Measurements from ENCODE around the gene GRB10. TPM values are rescaled to one million over a fixed set of nuclear protein-coding genes. Genes with fewer than 3 reads are reported as not detected.
A peak's percentile ranks its signal among the peaks of the same experiment; 100 is the strongest.

The GRB10 gene
- total and polyA plus RNA-seq, 9 donors: 10.7 to 18.9 (median 12.2) TPM

DNA sequence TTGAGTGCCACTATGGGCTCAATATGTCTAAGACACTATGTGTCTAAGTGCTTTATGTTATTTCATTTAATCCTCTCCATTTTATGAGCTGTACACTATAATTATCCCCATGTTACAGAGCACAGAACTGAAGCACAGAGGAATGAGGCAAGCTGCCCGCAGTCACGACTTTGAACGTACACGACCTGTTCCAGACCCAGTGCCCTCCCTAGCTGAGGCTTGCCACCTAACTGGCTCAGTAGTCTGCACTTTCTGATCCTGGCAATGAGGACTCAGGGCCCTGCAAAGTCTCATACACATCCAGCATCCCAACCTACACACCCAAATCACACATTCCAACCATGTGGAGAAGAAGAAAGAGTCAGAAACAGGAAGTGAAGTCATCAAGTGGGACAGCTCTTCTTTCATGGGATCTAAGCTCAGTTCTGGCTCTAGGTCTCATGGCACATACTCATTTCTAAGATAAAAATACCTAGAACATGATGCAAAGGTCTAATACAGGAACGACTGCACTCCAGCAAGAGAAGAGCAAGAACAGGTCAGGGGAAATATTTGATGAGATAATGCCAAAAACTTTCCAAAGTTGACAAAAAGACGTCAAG is 175.1 kb downstream of the GRB10 start:
- H3K4me1 ChIP-seq (ENCODE audit: control insufficient read depth, insufficient read depth, low read length): no peaks in the 10 kb centered on the region
- H3K36me3 ChIP-seq (ENCODE audit: control insufficient read depth, insufficient read depth, low read length): peaks cover 26% of the 10 kb centered on the region
- no peak overlapping the region for H3K27ac ChIP-seq (ENCODE audit: low read length)
- no peak overlapping the region for H3K4me3 ChIP-seq (ENCODE audit: low read length)
- no peaks in the 10 kb centered on the region for H3K27me3 ChIP-seq (ENCODE audit: control insufficient read depth, insufficient read depth, low read length)
- 80% methylated on average over 4 of the region's 6 CpGs for WGBS (ENCODE audit: insufficient coverage)
- H3K9me3 ChIP-seq (replicated peaks; ENCODE audit: control insufficient read depth, low read depth, low read length): no peaks in the 10 kb centered on the region
- DNase-seq: no peak

- peaks cover 21% of the 10 kb centered on the region for H3K36me3 ChIP-seq (ENCODE audit: control insufficient read depth, insufficient read depth, low read length)
- no peaks in the 10 kb centered on the region for H3K27me3 ChIP-seq (ENCODE audit: control insufficient read depth, insufficient read depth, low read length)
- no peaks in the 10 kb centered on the region for H3K4me1 ChIP-seq (ENCODE audit: control insufficient read depth, insufficient read depth, low read length)
- H3K4me3 ChIP-seq (ENCODE audit: low read length): no peak overlapping the region
- no peaks in the 10 kb centered on the region for H3K9me3 ChIP-seq (replicated peaks; ENCODE audit: control insufficient read depth, low read depth, low read length)
- no peak overlapping the region for H3K27ac ChIP-seq (ENCODE audit: low read length)
- WGBS (ENCODE audit: insufficient coverage): 82% methylated on average over 12 of the region's 13 CpGs
- no peak for DNase-seq
Observed at GRCh38 chr7:50605059-50605458, 177.6 kb downstream of the GRB10 start.

- H3K36me3 ChIP-seq (ENCODE audit: control insufficient read depth, insufficient read depth, low read length): peaks cover 21% of the 10 kb centered on the region
- no peaks in the 10 kb centered on the region for H3K4me1 ChIP-seq (ENCODE audit: control insufficient read depth, insufficient read depth, low read length)
- no peak for DNase-seq
- no peak overlapping the region for H3K4me3 ChIP-seq (ENCODE audit: low read length)
- H3K9me3 ChIP-seq (replicated peaks; ENCODE audit: control insufficient read depth, low read depth, low read length): no peaks in the 10 kb centered on the region
- H3K27me3 ChIP-seq (ENCODE audit: control insufficient read depth, insufficient read depth, low read length): no peaks in the 10 kb centered on the region
- no peak overlapping the region for H3K27ac ChIP-seq (ENCODE audit: low read length)
- 53% methylated on average over 2 of the region's 7 CpGs for WGBS (ENCODE audit: insufficient coverage)
Observed at GRCh38 chr7:50603287-50603686, 179.4 kb downstream of the GRB10 start.

DNA sequence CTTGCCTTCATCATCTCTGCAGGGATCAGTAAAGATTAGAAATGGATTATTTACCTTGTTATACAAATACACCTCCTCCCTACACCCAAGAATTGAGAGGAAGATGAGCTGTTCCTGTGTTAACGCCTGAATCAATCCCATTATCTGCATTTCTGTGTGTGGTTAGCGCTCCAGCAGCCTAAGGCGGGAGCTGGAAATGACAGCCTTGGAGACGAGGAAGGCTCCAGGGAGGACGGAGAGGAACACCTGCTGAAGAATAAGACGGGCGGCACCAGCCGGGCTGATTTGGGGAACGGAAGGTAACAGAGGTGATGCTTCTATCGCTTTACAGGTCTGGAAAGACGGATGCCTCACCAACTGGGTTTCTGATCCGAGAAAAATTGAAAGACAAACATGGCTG is 183.3 kb downstream of the GRB10 start:
- Histone ChIP-seq H3K9me3 (replicated peaks; ENCODE audit: control insufficient read depth, low read depth, low read length) (no peaks in the 10 kb centered on the region), H3K27ac (ENCODE audit: low read length) (no peak overlapping the region), H3K4me1 (ENCODE audit: control insufficient read depth, insufficient read depth, low read length) (no peaks in the 10 kb centered on the region), H3K27me3 (ENCODE audit: control insufficient read depth, insufficient read depth, low read length) (no peaks in the 10 kb centered on the region), H3K36me3 (ENCODE audit: control insufficient read depth, insufficient read depth, low read length) (peaks cover 9% of the 10 kb centered on the region), H3K4me3 (ENCODE audit: low read length) (no peak overlapping the region)
- WGBS (ENCODE audit: insufficient coverage): 91% methylated on average over 7 of the region's 12 CpGs
- no peak for DNase-seq

- 84% methylated on average over 8 of the region's 18 CpGs for WGBS (ENCODE audit: insufficient coverage)
- Histone ChIP-seq H3K27ac (ENCODE audit: low read length) (no peak overlapping the region), H3K36me3 (ENCODE audit: control insufficient read depth, insufficient read depth, low read length) (peaks cover 2% of the 10 kb centered on the region), H3K27me3 (ENCODE audit: control insufficient read depth, insufficient read depth, low read length) (no peaks in the 10 kb centered on the region), H3K9me3 (replicated peaks; ENCODE audit: control insufficient read depth, low read depth, low read length) (no peaks in the 10 kb centered on the region), H3K4me3 (ENCODE audit: low read length) (no peak overlapping the region), H3K4me1 (ENCODE audit: control insufficient read depth, insufficient read depth, low read length) (no peaks in the 10 kb centered on the region)
- no peak for DNase-seq
Observed at GRCh38 chr7:50598460-50599343, 184.0 kb downstream of the GRB10 start.

DNA sequence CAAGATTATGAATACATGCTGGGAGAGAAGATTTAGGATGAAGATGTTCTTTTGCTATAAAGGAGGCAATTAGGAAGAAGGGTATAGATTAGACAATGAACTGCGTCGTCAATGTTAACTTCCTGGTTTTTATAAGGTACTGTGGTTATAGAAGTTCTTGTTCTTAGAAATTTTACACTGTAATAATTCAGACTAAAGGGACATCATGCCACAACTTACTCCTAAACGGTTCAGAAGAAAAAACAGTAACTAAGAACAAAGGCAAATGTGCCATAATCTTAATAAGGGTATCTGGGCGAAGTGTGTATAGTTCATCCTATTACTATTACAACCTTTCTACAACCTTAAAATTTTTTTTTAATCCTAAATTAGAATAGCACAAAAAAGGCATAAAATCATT is 186.2 kb downstream of the GRB10 start:
- no CpG with 5 or more reads among the region's 4 CpGs for WGBS (ENCODE audit: insufficient coverage)
- DNase-seq: no peak
- H3K36me3 ChIP-seq (ENCODE audit: control insufficient read depth, insufficient read depth, low read length): no peaks in the 10 kb centered on the region
- no peak overlapping the region for H3K27ac ChIP-seq (ENCODE audit: low read length)
- no peaks in the 10 kb centered on the region for H3K27me3 ChIP-seq (ENCODE audit: control insufficient read depth, insufficient read depth, low read length)
- no peaks in the 10 kb centered on the region for H3K4me1 ChIP-seq (ENCODE audit: control insufficient read depth, insufficient read depth, low read length)
- H3K4me3 ChIP-seq (ENCODE audit: low read length): no peak overlapping the region
- no peaks in the 10 kb centered on the region for H3K9me3 ChIP-seq (replicated peaks; ENCODE audit: control insufficient read depth, low read depth, low read length)

- H3K27me3 ChIP-seq (ENCODE audit: control insufficient read depth, insufficient read depth, low read length): no peaks in the 10 kb centered on the region
- DNase-seq: peak; percentile 32
- no peak overlapping the region for H3K4me3 ChIP-seq (ENCODE audit: low read length)
- H3K9me3 ChIP-seq (replicated peaks; ENCODE audit: control insufficient read depth, low read depth, low read length): no peaks in the 10 kb centered on the region
- H3K27ac ChIP-seq (ENCODE audit: low read length): no peak overlapping the region
- no peaks in the 10 kb centered on the region for H3K4me1 ChIP-seq (ENCODE audit: control insufficient read depth, insufficient read depth, low read length)
- 14% methylated on average over 1 of the region's 5 CpGs for whole genome bisulfite sequencing (ENCODE audit: insufficient coverage)
- no peaks in the 10 kb centered on the region for H3K36me3 ChIP-seq (ENCODE audit: control insufficient read depth, insufficient read depth, low read length)
Observed at GRCh38 chr7:50595491-50596102, 187.1 kb downstream of the GRB10 start.

DNA sequence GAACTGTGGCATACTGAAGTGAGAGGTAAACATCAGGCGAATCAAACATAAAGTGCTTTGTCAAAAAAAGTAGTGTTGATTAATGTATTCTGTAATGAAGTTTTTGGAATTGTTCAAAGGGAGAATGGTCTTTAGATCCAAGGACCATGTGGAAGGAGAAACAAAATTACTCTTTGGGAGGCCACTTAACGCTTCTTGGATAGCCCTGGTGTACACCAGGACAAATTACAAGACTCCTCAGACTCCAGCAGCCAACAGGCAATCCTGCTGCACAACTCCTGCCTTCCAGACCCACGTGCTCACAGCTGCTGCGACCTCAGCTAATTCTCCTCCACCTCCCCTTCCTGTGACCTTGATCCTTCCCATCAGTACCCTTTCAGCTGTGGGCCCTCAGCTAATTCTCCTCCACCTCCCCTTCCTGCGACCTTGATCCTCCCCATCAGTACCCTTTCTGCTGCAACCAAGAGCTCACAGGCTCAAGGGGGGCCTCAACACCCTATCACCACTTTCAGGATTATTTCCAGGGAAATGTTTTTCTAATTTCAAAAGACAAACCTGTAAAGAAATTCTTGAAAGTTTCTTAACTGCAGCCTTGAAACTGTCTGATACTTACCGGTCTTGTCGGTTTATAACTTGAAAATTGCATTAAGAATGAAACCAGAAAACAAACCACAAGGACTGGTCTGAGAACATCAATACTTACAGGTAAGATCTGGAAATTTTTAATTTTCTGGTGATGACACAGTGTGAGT is 187.8 kb downstream of the GRB10 start:
- Histone ChIP-seq H3K36me3 (ENCODE audit: control insufficient read depth, insufficient read depth, low read length) (no peaks in the 10 kb centered on the region), H3K27ac (ENCODE audit: low read length) (no peak overlapping the region)
- 44% methylated on average over 4 of the region's 7 CpGs for WGBS (ENCODE audit: insufficient coverage)

DNA sequence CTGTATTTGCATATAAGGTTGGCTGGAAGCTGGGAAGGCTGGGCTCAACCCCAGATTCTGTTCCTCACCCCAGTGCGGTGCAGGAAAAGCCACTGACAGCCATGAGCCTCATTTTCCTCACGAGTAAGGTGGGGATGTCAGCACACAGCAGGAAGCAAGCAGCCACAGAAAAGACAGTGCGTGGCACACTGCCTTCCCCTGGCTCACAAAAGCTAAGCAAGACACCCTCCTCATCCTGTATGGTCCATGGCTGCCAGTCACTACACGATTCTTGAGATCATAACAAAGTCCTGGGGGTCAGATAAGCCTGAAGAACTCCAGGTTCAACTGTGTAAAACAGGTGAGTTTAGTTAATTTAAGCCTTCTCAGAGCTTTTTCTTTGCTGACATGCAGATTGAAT is 188.6 kb downstream of the GRB10 start:
- WGBS (ENCODE audit: insufficient coverage): no CpG with 5 or more reads among the region's 4 CpGs
- no peak for DNase-seq
- Histone ChIP-seq H3K27ac (ENCODE audit: low read length) (no peak overlapping the region), H3K4me3 (ENCODE audit: low read length) (no peak overlapping the region), H3K36me3 (ENCODE audit: control insufficient read depth, insufficient read depth, low read length) (no peaks in the 10 kb centered on the region), H3K27me3 (ENCODE audit: control insufficient read depth, insufficient read depth, low read length) (no peaks in the 10 kb centered on the region), H3K9me3 (replicated peaks; ENCODE audit: control insufficient read depth, low read depth, low read length) (no peaks in the 10 kb centered on the region), H3K4me1 (ENCODE audit: control insufficient read depth, insufficient read depth, low read length) (no peaks in the 10 kb centered on the region)

More for the DNA sequence above, 187.8 kb downstream of the GRB10 start:
- H3K4me3 ChIP-seq (ENCODE audit: low read length): no peak overlapping the region
- no peaks in the 10 kb centered on the region for H3K4me1 ChIP-seq (ENCODE audit: control insufficient read depth, insufficient read depth, low read length)
- no peaks in the 10 kb centered on the region for H3K9me3 ChIP-seq (replicated peaks; ENCODE audit: control insufficient read depth, low read depth, low read length)
- no peak for DNase-seq
- no peaks in the 10 kb centered on the region for H3K27me3 ChIP-seq (ENCODE audit: control insufficient read depth, insufficient read depth, low read length)

DNA sequence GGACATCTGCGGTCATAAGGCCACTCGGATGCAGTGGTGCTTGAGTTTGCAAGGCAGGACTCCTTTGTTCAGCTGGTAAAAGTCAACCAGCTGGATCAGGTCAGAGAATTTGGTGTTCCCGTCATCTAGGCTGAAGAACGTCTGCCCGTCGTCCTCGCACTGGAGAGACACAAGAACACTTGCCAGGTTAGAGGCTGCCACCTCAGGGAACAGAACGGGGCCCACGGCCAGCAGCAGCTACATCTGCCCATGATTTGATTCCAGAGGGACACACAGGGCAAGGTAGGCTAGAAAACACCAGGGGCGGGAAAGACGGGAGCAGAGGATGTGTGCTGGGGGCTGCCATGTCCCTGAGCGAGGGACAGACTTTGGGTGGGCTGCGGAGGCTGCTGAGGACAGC is 189.8 kb downstream of the GRB10 start:
- no peak for DNase-seq
- H3K27me3 ChIP-seq (ENCODE audit: control insufficient read depth, insufficient read depth, low read length): no peaks in the 10 kb centered on the region
- H3K9me3 ChIP-seq (replicated peaks; ENCODE audit: control insufficient read depth, low read depth, low read length): no peaks in the 10 kb centered on the region
- WGBS (ENCODE audit: insufficient coverage): 87% methylated on average over 11 of the region's 13 CpGs
- H3K27ac ChIP-seq (ENCODE audit: low read length): no peak overlapping the region
- H3K36me3 ChIP-seq (ENCODE audit: control insufficient read depth, insufficient read depth, low read length): no peaks in the 10 kb centered on the region
- no peaks in the 10 kb centered on the region for H3K4me1 ChIP-seq (ENCODE audit: control insufficient read depth, insufficient read depth, low read length)
- H3K4me3 ChIP-seq (ENCODE audit: low read length): no peak overlapping the region

All from muscle of leg (tissue), 11 donors.